Stimulated activated CD8-positive, alpha-beta memory T cell treated with anti-CD3 and anti-CD28 coated beads, Interleukin-15, amount 100 ng/mL, for 48 hours (primary cell): Measurements from ENCODE around the gene BCL7A.
A peak's percentile ranks its signal among the peaks of the same experiment; 100 is the strongest.
"Not testable (repeated sequence)": the region's sequence is repeated elsewhere in the genome, so short reads cannot be mapped to it uniquely, and the experiment has no call there.

Source experiments
- DNase-seq, 2 donors: peaks; one replicate each; pipeline ENCODE4 v3.0.0-alpha.2; 2020; ENCODE audit warnings: low read depth in 2 of 2

The BCL7A gene

GRCh38 chr12:122026706-122027333, 5.1 kb downstream of the BCL7A start:
- DNase-seq, result no peak

- DNase-seq, result no peak
These were observed 6.7 kb downstream of the BCL7A start for GRCh38 chr12:122028165-122028904.

GRCh38 chr12:122028905-122029560, 7.3 kb downstream of the BCL7A start:
- peak; percentile 66 to 68 for DNase-seq

- no peak for DNase-seq
These were observed 8.1 kb downstream of the BCL7A start for GRCh38 chr12:122029620-122030423.

GRCh38 chr12:122030424-122031035, 8.8 kb downstream of the BCL7A start:
- no peak for DNase-seq

GRCh38 chr12:122031342-122032216, 9.9 kb downstream of the BCL7A start:
- peak in 1 of 2 donors; percentile 15 for DNase-seq

GRCh38 chr12:122032580-122032979, 10.9 kb downstream of the BCL7A start:
- DNase-seq, result no peak

GRCh38 chr12:122035292-122035691, 13.6 kb downstream of the BCL7A start:
- DNase-seq, result no peak

GRCh38 chr12:122036153-122036552, 14.5 kb downstream of the BCL7A start:
- DNase-seq, result no peak

- DNase-seq, result no peak
These were observed 19.1 kb downstream of the BCL7A start for GRCh38 chr12:122040579-122041386.

- DNase-seq, result not testable (repeated sequence)
These were observed 19.8 kb downstream of the BCL7A start for GRCh38 chr12:122041458-122041857.

GRCh38 chr12:122042910-122043309, 21.2 kb downstream of the BCL7A start:
- DNase-seq, result no peak

- DNase-seq, result no peak
These were observed 21.8 kb downstream of the BCL7A start for GRCh38 chr12:122043476-122043875.

- DNase-seq, result no peak
These were observed 23.6 kb downstream of the BCL7A start for GRCh38 chr12:122045262-122045661.

GRCh38 chr12:122046145-122046544, 24.5 kb downstream of the BCL7A start:
- DNase-seq, result no peak

- no peak for DNase-seq
These were observed 26.5 kb downstream of the BCL7A start for GRCh38 chr12:122048151-122048550.

GRCh38 chr12:122049827-122050226, 28.1 kb downstream of the BCL7A start:
- no peak for DNase-seq

- no peak for DNase-seq
These were observed 29.0 kb downstream of the BCL7A start for GRCh38 chr12:122050706-122051105.

GRCh38 chr12:122051231-122051876, 29.7 kb downstream of the BCL7A start:
- DNase-seq, result no peak
